Measurements from ENCODE around the gene TMEM63B.

The TMEM63B gene

GRCh38 chr6:44147256-44147655 lies 19.9 kb downstream of the TMEM63B start:
- DNase-seq (ENCODE audit: low read depth): no peak
- no peak overlapping the region for H3K4me3 ChIP-seq (ENCODE audit: low read length)
- no peak for TF ChIP-seq CTCF (conservative IDR thresholded peaks at IDR 0.05; ENCODE audit: low read length)

- no peak for TF ChIP-seq CTCF (conservative IDR thresholded peaks at IDR 0.05; ENCODE audit: low read length)
- DNase-seq (ENCODE audit: low read depth): no peak
- no peak overlapping the region for H3K4me3 ChIP-seq (ENCODE audit: low read length)
These were observed 21.0 kb downstream of the TMEM63B start for GRCh38 chr6:44148306-44148705.

- TF ChIP-seq CTCF (conservative IDR thresholded peaks at IDR 0.05; ENCODE audit: low read length): no peak
- DNase-seq (ENCODE audit: low read depth): no peak
- no peak overlapping the region for H3K4me3 ChIP-seq (ENCODE audit: low read length)
These were observed 22.1 kb downstream of the TMEM63B start for GRCh38 chr6:44149369-44150012.

- DNase-seq (ENCODE audit: low read depth): no peak
- TF ChIP-seq CTCF (conservative IDR thresholded peaks at IDR 0.05; ENCODE audit: low read length): no peak
- no peak overlapping the region for H3K4me3 ChIP-seq (ENCODE audit: low read length)
These were observed 23.1 kb downstream of the TMEM63B start for GRCh38 chr6:44150317-44150917.

GRCh38 chr6:44151348-44152108 lies 24.2 kb downstream of the TMEM63B start:
- H3K4me3 ChIP-seq (ENCODE audit: low read length): no peak overlapping the region
- peak; percentile 62 for DNase-seq (ENCODE audit: low read depth)
- peak; percentile 90 for TF ChIP-seq CTCF (conservative IDR thresholded peaks at IDR 0.05; ENCODE audit: low read length)

GRCh38 chr6:44152109-44152461 lies 24.7 kb downstream of the TMEM63B start:
- DNase-seq (ENCODE audit: low read depth): no peak
- no peak overlapping the region for H3K4me3 ChIP-seq (ENCODE audit: low read length)
- no peak for TF ChIP-seq CTCF (conservative IDR thresholded peaks at IDR 0.05; ENCODE audit: low read length)

- no peak for DNase-seq (ENCODE audit: low read depth)
- TF ChIP-seq CTCF (conservative IDR thresholded peaks at IDR 0.05; ENCODE audit: low read length): no peak
- no peak overlapping the region for H3K4me3 ChIP-seq (ENCODE audit: low read length)
These were observed 25.2 kb downstream of the TMEM63B start for GRCh38 chr6:44152533-44152932.
